Thyroid gland (tissue), 4 donors: Measurements from ENCODE around the gene MTG1.

Source experiments
- POLR2A ChIP-seq, 2 donors: fragments of 450-650 bp; IDR thresholded peaks; one replicate each; pipeline ENCODE4 v1.6.1; 2017; ENCODE audit warnings: antibody characterized with exemption in 2 of 2, mild to moderate bottlenecking in 2 of 2, moderate library complexity in 1 of 2
- TF ChIP-seq, protein P1 (sequence below), 6 experiments: fragments of 200-600 bp in 3 of 6; fragments of 450-650 bp in 3 of 6; sonication (generic) in 3 of 6; IDR thresholded peaks; one replicate each; pipeline ENCODE4 v1.5.1; 2016 to 2019; ENCODE audit warnings: antibody characterized with exemption in 6 of 6, mild to moderate bottlenecking in 2 of 6, inconsistent platforms in 1 of 6, moderate library complexity in 1 of 6

DNA sequence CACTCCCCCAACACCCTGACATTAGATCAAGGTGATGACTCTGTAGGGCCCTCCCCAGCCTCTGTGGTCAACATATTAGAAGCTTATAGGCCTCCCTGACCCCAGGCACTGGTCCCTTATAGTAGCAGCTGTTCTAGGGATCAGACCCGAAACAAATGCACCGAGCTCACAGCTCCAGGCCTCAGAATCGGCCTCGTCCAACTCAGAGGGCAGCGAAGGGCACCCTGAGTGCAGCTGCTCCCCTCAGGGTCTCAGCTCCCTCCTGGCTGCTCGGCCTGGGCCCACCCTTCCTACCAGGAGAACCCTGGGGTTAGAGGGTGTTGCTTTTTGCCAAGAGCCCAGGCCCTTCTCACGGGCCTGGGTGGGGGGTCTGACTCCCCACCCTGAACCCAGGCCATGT is 25.8 kb upstream of the MTG1 start:
- TF ChIP-seq, protein P1, sequence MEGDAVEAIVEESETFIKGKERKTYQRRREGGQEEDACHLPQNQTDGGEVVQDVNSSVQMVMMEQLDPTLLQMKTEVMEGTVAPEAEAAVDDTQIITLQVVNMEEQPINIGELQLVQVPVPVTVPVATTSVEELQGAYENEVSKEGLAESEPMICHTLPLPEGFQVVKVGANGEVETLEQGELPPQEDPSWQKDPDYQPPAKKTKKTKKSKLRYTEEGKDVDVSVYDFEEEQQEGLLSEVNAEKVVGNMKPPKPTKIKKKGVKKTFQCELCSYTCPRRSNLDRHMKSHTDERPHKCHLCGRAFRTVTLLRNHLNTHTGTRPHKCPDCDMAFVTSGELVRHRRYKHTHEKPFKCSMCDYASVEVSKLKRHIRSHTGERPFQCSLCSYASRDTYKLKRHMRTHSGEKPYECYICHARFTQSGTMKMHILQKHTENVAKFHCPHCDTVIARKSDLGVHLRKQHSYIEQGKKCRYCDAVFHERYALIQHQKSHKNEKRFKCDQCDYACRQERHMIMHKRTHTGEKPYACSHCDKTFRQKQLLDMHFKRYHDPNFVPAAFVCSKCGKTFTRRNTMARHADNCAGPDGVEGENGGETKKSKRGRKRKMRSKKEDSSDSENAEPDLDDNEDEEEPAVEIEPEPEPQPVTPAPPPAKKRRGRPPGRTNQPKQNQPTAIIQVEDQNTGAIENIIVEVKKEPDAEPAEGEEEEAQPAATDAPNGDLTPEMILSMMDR (IDR thresholded peaks at IDR 0.05): no peak
- TF ChIP-seq POLR2A (IDR thresholded peaks at IDR 0.05): no peak
